ENCODE data around the gene TCOF1.

Gene TCOF1

GRCh38 chr5:150353032-150353675 is 4.3 kb upstream of the TCOF1 start:
- DNase-seq, result no peak

DNA sequence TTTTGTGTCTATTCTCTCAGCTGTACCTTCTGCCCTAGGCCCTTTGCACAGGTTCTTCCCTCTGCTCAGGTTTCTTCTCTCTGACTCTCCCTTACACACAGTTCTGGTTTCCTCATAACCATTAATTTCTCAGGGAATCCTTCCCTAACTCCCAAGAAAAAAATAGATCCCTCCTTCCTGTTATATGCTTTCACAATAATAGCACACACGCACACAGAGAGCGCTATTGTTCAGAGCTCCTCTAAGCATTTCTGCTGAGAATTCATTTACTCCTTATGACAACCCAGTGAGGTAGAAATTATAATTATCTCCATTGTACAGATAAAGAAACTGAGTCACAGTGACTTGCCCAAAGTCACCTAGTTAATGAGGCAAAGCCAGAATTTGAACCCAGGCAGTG is 1.7 kb upstream of the TCOF1 start:
- no peak for DNase-seq

DNA sequence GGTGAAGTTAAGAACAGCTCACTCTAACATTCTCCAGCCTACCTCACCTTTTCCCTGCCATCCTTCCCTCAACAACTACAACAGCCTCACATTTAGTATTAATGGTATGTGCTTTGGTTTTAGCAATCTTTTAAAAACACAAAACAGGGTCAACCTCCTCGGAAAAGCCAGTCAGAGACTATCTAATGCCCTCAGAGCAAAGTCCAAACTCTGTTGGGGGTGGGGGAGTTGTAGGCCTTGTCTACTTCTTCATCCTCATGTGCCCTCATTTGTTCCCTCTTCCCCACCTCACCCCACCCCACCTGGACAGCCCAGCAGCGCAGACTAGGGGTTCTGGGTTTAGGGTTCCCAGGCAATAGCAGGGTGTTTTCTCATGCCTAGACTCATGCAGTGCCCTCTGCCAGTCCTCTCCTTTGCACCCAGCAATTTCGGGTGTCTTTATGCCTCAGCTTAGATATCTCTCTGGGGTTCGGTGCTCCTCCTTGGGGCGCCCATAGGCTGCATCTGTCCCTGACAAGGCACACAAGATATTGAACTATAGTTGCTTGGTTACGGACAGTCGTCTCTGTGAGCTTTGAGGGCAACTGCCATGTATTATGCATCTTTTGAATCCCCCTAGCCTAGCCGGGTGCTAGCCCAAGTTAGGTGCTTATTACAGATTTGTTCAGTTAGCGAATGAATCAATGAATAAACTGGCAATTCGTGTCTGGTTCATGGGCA is 762 bp upstream of the TCOF1 start:
- DNase-seq, result no peak

DNA sequence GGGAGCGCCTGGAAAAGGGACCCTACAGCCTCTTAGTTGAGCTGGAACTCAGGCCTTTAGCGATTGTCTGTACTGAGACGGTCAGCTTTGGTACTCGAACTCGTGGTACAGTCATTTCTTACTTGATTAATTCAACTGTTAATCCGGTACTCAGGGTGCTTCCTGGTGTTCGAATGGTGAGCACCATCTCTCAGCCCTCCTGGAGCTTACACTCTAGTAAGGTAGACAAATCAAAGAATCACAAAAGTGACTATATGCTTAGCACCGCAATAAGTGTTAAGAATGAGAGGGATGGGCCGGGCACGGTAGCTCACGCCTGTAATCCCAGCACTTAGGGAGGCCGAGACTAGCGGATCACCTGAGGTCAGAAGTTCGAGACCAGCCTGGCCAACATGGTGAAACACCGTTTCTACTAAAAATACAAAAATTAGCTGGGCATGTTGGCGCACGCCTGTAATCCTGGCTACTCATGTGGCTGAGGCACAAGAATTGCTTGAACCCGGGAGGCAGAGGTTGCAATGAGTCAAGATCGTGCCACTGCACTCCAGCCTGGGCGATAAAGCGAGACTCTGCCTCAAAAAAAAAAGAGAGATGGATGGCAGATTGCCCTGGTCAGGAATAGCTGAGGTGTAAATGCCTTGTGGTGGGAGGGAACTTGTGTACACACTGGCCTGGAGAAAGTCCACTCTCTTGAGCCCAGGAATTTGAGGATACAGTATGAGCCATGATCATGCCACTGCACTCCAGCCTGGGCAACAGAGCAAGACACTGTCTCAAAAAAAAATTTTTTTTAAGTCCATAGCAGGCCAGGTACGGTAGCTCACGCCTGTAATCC is 981 bp downstream of the TCOF1 start:
- no peak for DNase-seq

GRCh38 chr5:150361301-150361700 is 3.8 kb downstream of the TCOF1 start:
- DNase-seq, result no peak

DNA sequence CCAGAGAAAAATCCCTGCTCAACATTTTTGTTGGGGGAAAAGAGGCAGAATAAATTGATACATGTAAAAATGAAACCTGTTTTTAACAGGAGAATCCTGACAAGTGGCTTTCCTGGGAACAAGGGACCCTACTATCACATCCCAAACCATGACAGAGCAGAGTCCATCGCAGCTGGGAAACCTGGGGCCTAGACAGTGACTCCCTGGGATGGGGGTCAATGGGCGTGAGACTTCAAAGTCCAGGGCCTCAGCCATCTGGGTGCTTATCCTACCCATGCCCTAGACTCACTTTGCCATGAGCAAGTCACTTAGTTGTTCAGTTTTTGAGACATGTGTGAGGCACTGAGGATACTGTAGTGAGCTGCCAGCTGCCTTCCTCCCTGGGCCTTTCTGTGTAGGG is 5.7 kb downstream of the TCOF1 start:
- DNase-seq, result no peak

GRCh38 chr5:150364004-150364403 is 6.5 kb downstream of the TCOF1 start:
- DNase-seq, result no peak

DNA sequence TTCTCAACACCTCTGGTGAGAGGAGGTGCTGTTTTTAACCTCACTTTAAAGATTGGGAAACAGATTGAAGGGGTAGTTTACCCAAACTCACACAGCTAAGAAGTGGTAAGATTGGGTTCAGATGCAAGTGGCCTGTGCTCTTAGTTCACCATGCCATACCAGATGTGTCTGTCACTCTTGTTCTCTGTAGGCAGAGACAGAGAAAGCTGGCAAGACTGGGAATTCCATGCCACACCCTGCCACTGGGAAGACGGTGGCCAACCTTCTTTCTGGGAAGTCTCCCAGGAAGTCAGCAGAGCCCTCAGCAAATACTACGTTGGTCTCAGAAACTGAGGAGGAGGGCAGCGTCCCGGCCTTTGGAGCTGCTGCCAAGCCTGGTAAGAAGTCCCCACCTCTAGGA is 11.0 kb downstream of the TCOF1 start:
- DNase-seq, result no peak

- no peak for DNase-seq
Observed at GRCh38 chr5:150372639-150373038, 15.1 kb downstream of the TCOF1 start.

DNA sequence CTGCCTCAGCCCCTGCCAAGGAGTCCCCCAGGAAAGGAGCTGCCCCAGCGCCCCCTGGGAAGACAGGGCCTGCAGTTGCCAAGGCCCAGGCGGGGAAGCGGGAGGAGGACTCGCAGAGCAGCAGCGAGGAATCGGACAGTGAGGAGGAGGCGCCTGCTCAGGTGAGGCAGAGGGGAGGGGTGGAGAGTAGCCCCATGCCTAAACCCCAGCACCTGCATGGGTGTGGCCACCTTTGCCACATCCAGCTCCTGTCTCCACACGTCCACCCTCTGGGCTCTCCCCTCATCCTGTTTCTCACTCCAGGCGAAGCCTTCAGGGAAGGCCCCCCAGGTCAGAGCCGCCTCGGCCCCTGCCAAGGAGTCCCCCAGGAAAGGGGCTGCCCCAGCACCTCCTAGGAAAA is 17.2 kb downstream of the TCOF1 start:
- DNase-seq, result no peak

- DNase-seq, result no peak
Observed at GRCh38 chr5:150376799-150377771, 19.6 kb downstream of the TCOF1 start.

DNA sequence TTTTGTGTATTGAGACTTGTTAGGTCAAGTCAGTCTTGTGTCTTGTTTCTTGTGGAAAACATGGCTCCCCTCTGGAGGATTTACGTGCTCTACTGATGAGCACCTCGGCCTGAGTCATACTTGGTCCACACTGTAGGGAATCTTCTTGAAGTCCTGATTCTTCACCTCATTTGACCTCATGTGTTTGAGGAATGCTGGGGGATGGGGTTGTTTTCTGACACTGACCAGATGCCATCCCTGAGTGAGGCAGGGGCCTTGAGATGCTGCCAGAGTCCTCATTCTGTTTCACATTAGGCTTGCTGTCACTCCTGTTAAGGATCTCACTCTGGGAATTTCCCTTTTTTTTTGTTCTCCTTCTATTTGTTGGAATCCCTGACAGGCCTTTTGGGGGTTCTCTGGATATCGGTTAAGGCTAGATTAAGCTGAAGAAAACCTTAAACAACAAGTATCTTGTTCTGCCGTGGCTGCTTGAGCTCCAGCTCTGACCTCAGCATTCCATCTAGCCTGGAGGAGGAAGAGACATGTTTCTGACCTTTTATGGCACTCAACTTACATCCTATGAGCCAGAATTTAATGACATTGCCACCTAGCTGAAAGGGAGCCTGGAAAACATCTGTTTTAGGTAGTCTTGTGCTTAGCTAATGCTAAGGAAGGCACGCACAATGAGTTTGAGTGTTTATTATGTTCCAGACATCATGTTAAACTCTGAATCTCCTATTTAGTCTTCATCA is 20.6 kb downstream of the TCOF1 start:
- DNase-seq, result no peak

GRCh38 chr5:150384701-150385100 is 27.2 kb downstream of the TCOF1 start:
- DNase-seq, result no peak

GRCh38 chr5:150386024-150386855 is 28.7 kb downstream of the TCOF1 start:
- no peak for DNase-seq

- no peak for DNase-seq
Observed at GRCh38 chr5:150389531-150390266, 32.2 kb downstream of the TCOF1 start.

GRCh38 chr5:150391064-150391834 is 33.8 kb downstream of the TCOF1 start:
- no peak for DNase-seq

- DNase-seq, result no peak
Observed at GRCh38 chr5:150391986-150392385, 34.5 kb downstream of the TCOF1 start.

- no peak for DNase-seq
Observed at GRCh38 chr5:150392680-150393079, 35.2 kb downstream of the TCOF1 start.

GRCh38 chr5:150393096-150393645 is 35.7 kb downstream of the TCOF1 start:
- DNase-seq, result no peak
